ENCODE measurements around the gene EEIG1.

EEIG1 gene

DNA sequence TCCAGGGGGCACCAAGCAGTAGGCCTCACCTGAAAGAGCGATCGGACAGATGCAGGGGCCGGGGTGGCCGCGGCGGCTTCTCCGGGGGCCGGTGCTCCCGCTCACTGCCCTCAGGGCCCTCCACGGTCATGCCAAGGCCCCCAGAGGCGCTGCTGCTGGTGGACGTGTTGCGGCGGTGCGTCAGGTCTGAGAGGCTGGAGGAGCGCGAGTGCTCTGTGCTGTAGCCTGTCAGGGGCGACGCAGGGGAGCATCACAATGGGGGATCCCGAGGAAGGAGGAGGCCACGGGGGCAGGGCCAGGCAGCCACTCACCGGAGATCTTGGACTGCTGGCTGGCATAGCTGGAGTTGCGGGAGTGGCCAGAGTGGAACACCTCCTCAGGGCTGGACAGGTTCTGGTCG is 35.5 kb downstream of the EEIG1 start:
- Histone ChIP-seq H4K20me1 (peaks cover 0 to 62% (median 6%) of the 10 kb centered on the region in 11 experiments; a peak in 12 of 22 replicates), H3K4me1 (peaks cover 19 to 68% (median 59%) of the 10 kb centered on the region in 10 experiments), H3K27me3 (no peaks in the 10 kb centered on the region), H3K27ac (no peak overlapping the region), H3K9ac (no peak overlapping the region; a peak in 1 of 22 replicates), H3K4me2 (no peak overlapping the region), H3K9me3 (replicated peaks in 1 of 11) (no peaks in the 10 kb centered on the region), H3K36me3 (peaks cover 0 to 23% (median 13%) of the 10 kb centered on the region in 11 experiments; a peak in 14 of 22 replicates), H3K4me3 (no peak overlapping the region)
- no peak for TF ChIP-seq Cebpa-rat (IDR thresholded peaks at IDR 0.05)

DNA sequence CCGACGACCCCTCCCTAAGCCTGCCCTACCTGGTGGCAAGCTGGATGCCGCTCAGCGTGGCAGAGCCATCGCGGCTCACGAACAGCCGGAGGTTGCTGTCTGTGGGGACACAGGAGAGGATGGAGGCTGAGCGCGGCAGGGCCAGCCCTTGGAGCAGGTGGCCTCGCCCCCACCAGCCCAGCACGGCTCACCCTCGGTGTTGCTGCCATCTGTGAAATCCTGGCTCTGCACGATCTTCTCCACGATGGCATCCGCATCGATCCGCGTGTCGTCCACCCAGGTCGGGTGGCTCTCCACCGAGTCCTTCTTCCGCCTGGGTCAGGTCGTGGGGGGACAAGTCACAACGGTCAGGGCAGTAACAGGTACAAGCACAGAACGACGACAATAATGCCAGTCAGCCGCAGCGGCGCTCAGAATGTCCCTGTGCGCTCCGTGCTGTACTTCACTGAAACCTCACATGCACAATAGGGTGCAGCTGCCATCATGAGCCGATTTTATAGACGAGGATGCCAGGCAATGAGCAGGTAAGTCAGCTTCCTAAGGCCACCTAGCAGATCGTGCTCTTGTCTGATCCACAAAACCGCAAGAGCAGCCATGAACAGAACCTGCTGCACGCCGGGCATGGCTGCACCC is 36.1 kb downstream of the EEIG1 start:
- Histone ChIP-seq H3K27me3 (no peaks in the 10 kb centered on the region), H3K36me3 (peaks cover 0 to 23% (median 13%) of the 10 kb centered on the region in 11 experiments; a peak in 14 of 22 replicates), H3K4me3 (no peak overlapping the region), H4K20me1 (peaks cover 0 to 56% (median 5%) of the 10 kb centered on the region in 11 experiments; a peak in 12 of 22 replicates), H3K9ac (no peak overlapping the region), H3K4me1 (peaks cover 19 to 61% (median 52%) of the 10 kb centered on the region in 10 experiments), H3K9me3 (replicated peaks in 1 of 11) (no peaks in the 10 kb centered on the region), H3K4me2 (no peak overlapping the region), H3K27ac (no peak overlapping the region)
- TF ChIP-seq Cebpa-rat (IDR thresholded peaks at IDR 0.05), result no peak

DNA sequence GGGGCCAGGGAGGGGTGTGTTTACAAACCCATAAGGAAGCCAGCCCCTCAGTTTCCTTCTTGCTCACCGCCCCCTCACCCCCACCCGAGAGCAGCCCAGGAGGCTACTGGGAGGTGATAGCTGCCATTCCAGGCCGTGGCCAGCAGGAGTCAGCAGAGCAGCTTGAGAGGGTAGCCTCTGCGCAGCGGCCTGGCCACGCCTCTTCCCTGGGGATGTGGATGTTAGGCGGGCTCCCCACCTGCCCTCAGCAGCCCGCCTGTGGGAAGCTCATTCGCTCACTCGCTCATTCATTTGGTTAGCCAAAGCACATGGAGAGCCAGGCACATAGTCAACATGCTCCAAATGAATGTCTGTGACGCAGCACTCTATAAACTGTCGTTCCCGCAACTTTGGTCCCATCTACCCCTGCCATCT is 37.1 kb downstream of the EEIG1 start:
- Histone ChIP-seq H3K4me1 (peaks cover 14 to 52% (median 44%) of the 10 kb centered on the region in 10 experiments), H3K27me3 (no peaks in the 10 kb centered on the region), H3K36me3 (peaks cover 0 to 23% (median 13%) of the 10 kb centered on the region in 11 experiments; a peak in 14 of 22 replicates), H3K4me3 (no peak overlapping the region), H3K9me3 (replicated peaks in 1 of 11) (no peaks in the 10 kb centered on the region), H3K4me2 (peak overlapping the region; percentile 23 to 84 (median 54)), H4K20me1 (peaks cover 0 to 49% (median 5%) of the 10 kb centered on the region in 11 experiments; a peak in 10 of 22 replicates), H3K27ac (peak overlapping the region in 6 of 11 experiments; percentile 26 to 72 (median 57); a peak in 8 of 22 replicates), H3K9ac (peak overlapping the region in 4 of 11 experiments; percentile 12 to 48 (median 22); a peak in 4 of 22 replicates)
- TF ChIP-seq Cebpa-rat (IDR thresholded peaks at IDR 0.05), result no peak

DNA sequence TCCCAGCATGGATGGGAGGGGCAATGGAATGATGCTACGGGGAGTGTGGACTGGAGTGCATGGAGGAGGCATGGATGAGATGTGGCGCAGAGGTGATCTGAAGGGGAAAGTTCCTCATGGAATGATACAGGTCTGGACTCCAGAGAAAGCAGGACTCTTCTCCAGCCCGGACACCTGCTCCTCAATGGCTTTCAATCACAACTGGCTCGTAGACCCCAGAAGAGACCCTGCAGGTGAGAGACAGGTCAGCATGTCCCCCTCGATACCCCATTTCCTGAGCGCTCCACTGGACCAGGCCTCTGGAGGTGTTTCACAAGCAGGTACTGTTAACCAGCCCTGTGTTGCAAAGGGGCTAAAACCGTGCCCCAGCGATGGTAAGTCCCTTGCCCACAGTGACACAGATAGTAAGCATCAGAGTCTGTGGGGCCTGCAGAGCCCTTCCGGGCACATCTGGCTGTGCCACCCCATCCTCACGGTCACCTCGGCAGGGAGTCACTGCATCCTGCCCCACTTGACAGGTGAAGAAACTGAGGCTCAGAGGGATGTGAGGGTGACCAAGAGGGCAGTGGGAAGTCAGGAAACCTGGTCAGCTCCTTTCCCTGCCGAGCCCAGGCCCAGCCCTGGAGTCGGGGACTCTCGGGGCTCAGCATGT is 37.7 kb downstream of the EEIG1 start:
- Histone ChIP-seq H3K27ac (peak overlapping the region in 8 of 11 experiments; percentile 26 to 72 (median 54); a peak in 15 of 22 replicates), H3K9me3 (replicated peaks in 1 of 11) (no peaks in the 10 kb centered on the region), H3K4me2 (peak overlapping the region; percentile 23 to 84 (median 54)), H3K9ac (peak overlapping the region in 7 of 11 experiments; percentile 12 to 55 (median 30); a peak in 11 of 22 replicates), H3K4me3 (no peak overlapping the region), H3K27me3 (no peaks in the 10 kb centered on the region), H4K20me1 (peaks cover 0 to 45% (median 0%) of the 10 kb centered on the region in 11 experiments; a peak in 9 of 22 replicates), H3K36me3 (peaks cover 0 to 23% (median 13%) of the 10 kb centered on the region in 11 experiments; a peak in 14 of 22 replicates), H3K4me1 (peaks cover 14 to 48% (median 39%) of the 10 kb centered on the region in 10 experiments)
- TF ChIP-seq Cebpa-rat (IDR thresholded peaks at IDR 0.05), result no peak

DNA sequence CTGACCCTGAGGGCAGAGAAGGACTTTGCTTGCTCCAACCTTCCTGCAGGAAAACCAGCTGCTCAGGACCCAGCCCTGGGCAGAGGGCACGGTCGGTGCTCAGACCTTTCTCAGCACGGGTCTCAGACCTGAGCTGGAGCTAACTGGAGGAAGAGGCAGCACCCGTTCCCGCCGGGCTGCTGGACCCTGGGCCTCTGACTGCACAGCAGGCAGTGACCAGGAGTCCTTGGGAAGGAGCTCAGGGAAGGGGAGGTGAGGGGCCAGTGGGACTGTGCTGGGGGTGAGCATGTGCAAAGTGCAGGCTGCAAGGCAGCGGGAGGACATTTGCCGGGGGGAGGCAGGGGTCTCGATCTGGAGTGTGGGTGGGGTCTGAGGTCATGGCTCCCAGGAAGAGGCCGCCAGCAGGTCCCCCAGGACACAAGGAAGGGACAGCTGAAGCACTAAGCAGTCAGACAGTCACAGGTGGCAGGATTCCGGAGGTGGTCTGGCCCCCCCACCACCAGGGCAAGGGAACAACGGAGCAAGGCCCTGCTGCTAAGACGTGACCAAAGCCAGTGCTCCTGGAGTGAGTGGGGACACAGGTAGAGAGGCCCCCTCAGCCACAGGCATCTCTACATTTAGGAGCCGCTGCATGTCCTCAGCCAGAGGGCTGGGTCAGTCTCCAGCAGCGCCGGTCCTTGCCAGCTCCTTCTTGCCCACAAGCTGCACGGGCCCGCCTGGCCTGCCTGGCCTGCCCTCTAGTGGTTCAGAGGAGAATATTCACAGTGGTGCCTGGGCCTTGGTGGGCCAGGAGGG is 38.4 kb downstream of the EEIG1 start:
- peak overlapping the region in 2 of 11 experiments; percentile 68 to 72; a peak in 1 of 22 replicates for H3K27ac ChIP-seq
- H4K20me1 ChIP-seq, result peaks cover 0 to 38% (median 0%) of the 10 kb centered on the region in 11 experiments; a peak in 8 of 22 replicates
- TF ChIP-seq Cebpa-rat (IDR thresholded peaks at IDR 0.05), result no peak
- H3K4me1 ChIP-seq, result peaks cover 14 to 44% (median 35%) of the 10 kb centered on the region in 10 experiments
- peaks cover 0 to 23% (median 13%) of the 10 kb centered on the region in 11 experiments; a peak in 14 of 22 replicates for H3K36me3 ChIP-seq
- H3K9ac ChIP-seq, result peak overlapping the region in 5 of 11 experiments; percentile 5 to 48 (median 21); a peak in 3 of 22 replicates
- H3K27me3 ChIP-seq, result no peaks in the 10 kb centered on the region
- peak overlapping the region in 6 of 11 experiments; percentile 19 to 84 (median 64); a peak in 9 of 22 replicates for H3K4me2 ChIP-seq
- no peaks in the 10 kb centered on the region for H3K9me3 ChIP-seq (replicated peaks in 1 of 11)
- no peak overlapping the region for H3K4me3 ChIP-seq

DNA sequence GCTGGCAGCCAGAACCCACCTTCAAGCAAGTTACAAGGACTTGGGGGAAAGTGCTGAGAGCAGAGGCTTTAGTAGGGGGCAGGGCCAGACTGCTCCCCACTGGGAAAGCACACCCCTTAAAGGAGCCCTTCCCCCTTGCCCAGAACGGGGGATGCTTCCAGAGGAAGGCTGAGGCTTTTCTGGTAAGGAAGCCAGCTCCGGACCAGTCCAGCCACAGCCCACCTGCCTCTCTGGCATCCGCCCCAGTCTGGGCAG is 38.9 kb downstream of the EEIG1 start:
- no peak overlapping the region for H3K27ac ChIP-seq
- H3K4me2 ChIP-seq, result no peak overlapping the region
- peaks cover 0 to 34% (median under 1%) of the 10 kb centered on the region in 11 experiments; a peak in 11 of 22 replicates for H4K20me1 ChIP-seq
- peak overlapping the region in 3 of 11 experiments; percentile 8 to 16 (median 15); a peak in 3 of 22 replicates for H3K9ac ChIP-seq
- no peaks in the 10 kb centered on the region for H3K27me3 ChIP-seq
- TF ChIP-seq Cebpa-rat (IDR thresholded peaks at IDR 0.05), result no peak
- peaks cover 0 to 23% (median 13%) of the 10 kb centered on the region in 11 experiments; a peak in 14 of 22 replicates for H3K36me3 ChIP-seq
- H3K4me3 ChIP-seq, result no peak overlapping the region
- peaks cover 17 to 41% (median 34%) of the 10 kb centered on the region in 10 experiments for H3K4me1 ChIP-seq
- no peaks in the 10 kb centered on the region for H3K9me3 ChIP-seq (replicated peaks in 1 of 11)

DNA sequence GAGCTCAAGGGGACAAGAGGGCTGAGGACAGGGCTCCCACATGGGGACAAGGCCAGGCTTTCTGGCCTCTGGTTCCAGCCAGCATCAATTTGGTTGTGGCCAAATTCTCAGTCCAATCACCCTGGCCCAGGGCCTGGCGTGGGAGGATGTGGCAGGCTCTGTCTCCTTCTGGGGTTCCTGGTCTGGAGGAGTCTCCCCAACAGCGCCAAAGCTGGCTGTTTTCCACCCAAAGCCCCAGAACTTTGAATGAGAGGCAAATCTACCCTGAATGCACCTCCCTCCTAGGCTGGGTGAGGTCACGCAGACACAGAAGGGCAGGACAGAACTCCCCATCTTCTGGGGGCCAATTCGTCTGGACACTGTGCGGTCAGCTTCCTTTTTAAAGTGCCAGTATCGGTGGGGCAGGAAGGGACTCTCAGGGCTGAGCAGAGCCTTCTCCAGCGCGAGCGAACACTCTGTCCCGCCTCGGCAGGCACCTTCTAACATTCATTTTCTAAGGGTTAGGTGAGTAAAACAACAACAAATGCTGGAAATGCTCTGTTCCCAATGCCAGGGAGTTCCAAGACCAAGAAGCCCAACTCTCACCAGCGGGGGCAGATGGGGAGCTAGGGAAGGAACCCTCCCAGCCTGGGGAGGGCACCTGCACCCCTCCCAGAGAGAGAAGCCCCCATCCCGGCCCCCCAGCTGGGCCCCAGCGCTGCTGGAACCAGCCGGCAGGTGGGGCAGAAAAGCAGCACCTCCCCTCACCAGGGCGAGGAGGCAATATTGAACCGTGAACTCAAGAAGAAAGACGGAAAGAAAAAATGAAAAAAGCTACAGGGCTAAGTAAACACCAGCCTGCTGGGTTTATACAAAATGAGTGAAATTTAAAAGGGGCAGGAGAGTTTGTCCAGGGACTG is 39.5 kb downstream of the EEIG1 start:
- Histone ChIP-seq H3K4me1 (peaks cover 22 to 41% (median 35%) of the 10 kb centered on the region in 10 experiments), H3K9ac (peak overlapping the region in 3 of 11 experiments; percentile 7 to 16 (median 15); a peak in 2 of 22 replicates), H3K4me2 (no peak overlapping the region), H3K27me3 (no peaks in the 10 kb centered on the region), H3K36me3 (peaks cover under 1 to 25% (median 13%) of the 10 kb centered on the region in 11 experiments; a peak in 15 of 22 replicates), H3K9me3 (replicated peaks in 1 of 11) (no peaks in the 10 kb centered on the region), H4K20me1 (peaks cover 0 to 34% (median 6%) of the 10 kb centered on the region in 11 experiments; a peak in 16 of 22 replicates), H3K27ac (no peak overlapping the region), H3K4me3 (no peak overlapping the region)
- no peak for TF ChIP-seq Cebpa-rat (IDR thresholded peaks at IDR 0.05)

DNA sequence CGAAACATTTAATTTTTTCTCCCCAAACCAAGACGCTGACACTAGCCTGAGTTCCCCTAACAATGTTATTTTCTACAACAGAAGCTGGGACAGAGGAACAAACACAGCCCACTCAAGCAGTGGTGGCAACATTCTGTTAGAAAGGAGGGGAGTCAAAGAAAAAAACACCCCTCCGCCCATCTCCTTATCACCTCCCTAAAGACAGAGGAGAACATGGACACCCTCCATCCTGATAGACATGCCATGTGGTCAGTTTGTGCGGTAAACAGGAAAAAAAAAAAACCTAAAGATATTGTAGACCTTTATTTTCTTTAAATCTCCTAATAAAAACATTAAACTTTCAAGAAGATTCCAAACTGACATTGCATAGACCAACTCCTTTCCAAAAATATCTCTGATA is 40.2 kb downstream of the EEIG1 start:
- Histone ChIP-seq H3K4me3 (no peak overlapping the region), H3K4me2 (no peak overlapping the region), H3K27ac (no peak overlapping the region), H3K27me3 (no peaks in the 10 kb centered on the region), H3K36me3 (peaks cover 3 to 29% (median 13%) of the 10 kb centered on the region in 11 experiments; a peak in 16 of 22 replicates), H4K20me1 (peaks cover 0 to 36% (median 13%) of the 10 kb centered on the region in 11 experiments; a peak in 18 of 22 replicates), H3K9ac (no peak overlapping the region; a peak in 1 of 22 replicates), H3K4me1 (peaks cover 29 to 47% (median 39%) of the 10 kb centered on the region in 10 experiments), H3K9me3 (replicated peaks in 1 of 11) (no peaks in the 10 kb centered on the region)
- TF ChIP-seq Cebpa-rat (IDR thresholded peaks at IDR 0.05), result no peak
